ENCODE measurements around the gene SLC29A1. TPM values are rescaled to one million over a fixed set of nuclear protein-coding genes. Genes with fewer than 3 reads are reported as not detected.

SLC29A1 gene
- total RNA-seq, 1 donor from 2014 or later, result 142 TPM

DNA sequence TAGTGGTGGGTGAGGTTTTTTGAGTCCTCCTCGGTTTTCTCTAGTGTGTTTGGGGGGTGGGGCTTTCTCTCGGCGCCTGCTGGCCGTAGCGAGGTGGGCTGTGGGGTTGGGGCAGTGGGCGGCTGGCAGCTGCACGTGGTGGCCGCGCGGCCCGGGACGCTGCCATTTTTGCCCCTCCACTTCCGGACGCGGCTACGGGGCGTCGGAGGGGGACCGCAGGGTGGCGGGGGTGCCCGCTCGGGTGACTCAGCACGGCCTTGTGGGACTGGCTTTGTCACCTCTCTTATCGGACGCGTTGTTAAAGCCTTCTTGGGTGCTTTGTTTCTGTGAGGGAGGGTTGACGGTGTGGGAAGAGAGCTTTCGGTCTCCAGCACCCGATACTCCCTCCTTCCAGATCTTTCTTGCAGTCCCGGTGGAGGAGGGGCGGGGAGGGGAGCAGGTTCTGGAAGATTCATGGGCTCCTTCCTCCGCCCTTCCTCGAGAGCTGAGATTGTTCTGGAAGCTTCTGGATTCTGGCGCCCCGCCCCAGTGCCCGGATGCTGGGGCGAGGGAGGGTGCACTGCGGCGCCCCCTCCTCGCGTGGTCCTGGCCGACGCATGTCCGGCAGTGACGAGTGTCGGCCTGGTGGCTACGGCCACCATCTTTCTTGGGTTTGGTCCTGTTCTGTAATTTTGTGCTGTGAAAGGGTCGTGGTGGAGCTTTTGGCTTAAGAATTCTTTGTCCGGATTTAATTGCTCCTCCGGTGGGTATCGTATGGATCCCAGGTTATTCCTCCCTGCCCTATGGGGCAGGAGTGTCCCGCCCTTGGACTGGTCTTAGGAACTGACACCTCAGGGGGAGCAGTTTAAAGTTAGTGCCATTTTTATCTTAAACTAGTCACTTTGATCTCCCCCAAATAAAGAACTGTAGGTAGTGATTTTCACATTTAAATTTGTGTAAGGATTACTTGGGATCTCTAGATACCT lies 24.2 kb downstream of the SLC29A1 start:
- Mint-ChIP-seq H3K4me1 (ENCODE audit: unreplicated experiment) (peaks cover 35% of the 10 kb centered on the region), H3K9me3 (ENCODE audit: unreplicated experiment) (no peaks in the 10 kb centered on the region)

DNA sequence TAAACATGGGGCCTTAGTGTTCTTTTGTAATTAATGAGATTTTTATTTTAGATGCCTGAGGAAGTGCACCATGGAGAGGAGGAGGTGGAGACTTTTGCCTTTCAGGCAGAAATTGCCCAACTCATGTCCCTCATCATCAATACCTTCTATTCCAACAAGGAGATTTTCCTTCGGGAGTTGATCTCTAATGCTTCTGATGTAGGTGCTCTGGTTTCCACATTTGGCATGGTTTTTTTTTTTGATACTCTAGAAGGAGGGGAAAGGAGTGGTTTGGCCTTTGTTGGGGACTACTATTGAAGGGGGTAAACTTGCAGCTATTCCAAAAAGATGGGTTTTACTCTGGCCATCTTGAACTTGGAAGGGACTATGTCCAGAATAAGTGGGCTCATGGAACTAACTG lies 25.2 kb downstream of the SLC29A1 start:
- TF ChIP-seq CTCF (IDR thresholded peaks at IDR 0.05; ENCODE audit: unreplicated experiment), result no peak
- no peak for DNase-seq (ENCODE audit: low spot score)
- Mint-ChIP-seq H3K27me3 (ENCODE audit: unreplicated experiment) (peaks cover 12% of the 10 kb centered on the region), H3K4me1 (ENCODE audit: unreplicated experiment) (peaks cover 38% of the 10 kb centered on the region), H3K27ac (ENCODE audit: unreplicated experiment) (peak overlapping the region; percentile 65), H3K4me3 (ENCODE audit: unreplicated experiment) (peak overlapping the region; percentile 99), H3K9me3 (ENCODE audit: unreplicated experiment) (no peaks in the 10 kb centered on the region), H3K36me3 (ENCODE audit: low read depth, unreplicated experiment) (peaks cover 60% of the 10 kb centered on the region)

More for the DNA sequence above, 24.2 kb downstream of the SLC29A1 start:
- H3K27me3 Mint-ChIP-seq (ENCODE audit: unreplicated experiment), result peaks cover 12% of the 10 kb centered on the region
- peak overlapping the region; percentile 99 for H3K4me3 Mint-ChIP-seq (ENCODE audit: unreplicated experiment)
- DNase-seq (ENCODE audit: low spot score), result peak; percentile 74
- no peak for TF ChIP-seq CTCF (IDR thresholded peaks at IDR 0.05; ENCODE audit: unreplicated experiment)
- peak overlapping the region; percentile 98 for H3K27ac Mint-ChIP-seq (ENCODE audit: unreplicated experiment)
- peaks cover 50% of the 10 kb centered on the region for H3K36me3 Mint-ChIP-seq (ENCODE audit: low read depth, unreplicated experiment)

DNA sequence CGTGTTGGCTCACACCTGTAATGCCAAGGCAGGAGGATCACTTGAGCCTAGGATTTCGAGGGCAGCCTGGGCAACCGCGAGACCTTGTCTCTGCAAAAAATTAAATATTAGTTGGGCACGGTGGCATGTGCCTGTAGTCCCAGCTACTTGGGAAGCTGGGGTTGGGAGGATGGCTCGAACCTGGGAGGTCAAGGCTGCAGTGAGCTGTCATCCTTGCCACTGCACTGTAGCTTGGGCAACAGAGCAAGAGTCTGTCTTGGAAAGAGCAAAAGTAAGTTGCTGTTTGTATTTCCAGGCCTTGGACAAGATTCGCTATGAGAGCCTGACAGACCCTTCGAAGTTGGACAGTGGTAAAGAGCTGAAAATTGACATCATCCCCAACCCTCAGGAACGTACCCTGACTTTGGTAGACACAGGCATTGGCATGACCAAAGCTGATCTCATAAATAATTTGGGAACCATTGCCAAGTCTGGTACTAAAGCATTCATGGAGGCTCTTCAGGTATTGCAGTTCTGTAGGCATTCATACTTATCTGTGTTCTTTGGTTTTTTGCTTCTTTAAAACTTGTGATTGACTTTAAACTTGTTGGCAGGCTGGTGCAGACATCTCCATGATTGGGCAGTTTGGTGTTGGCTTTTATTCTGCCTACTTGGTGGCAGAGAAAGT lies 25.8 kb downstream of the SLC29A1 start:
- peaks cover 38% of the 10 kb centered on the region for H3K4me1 Mint-ChIP-seq (ENCODE audit: unreplicated experiment)
- peaks cover 66% of the 10 kb centered on the region for H3K36me3 Mint-ChIP-seq (ENCODE audit: low read depth, unreplicated experiment)
- H3K9me3 Mint-ChIP-seq (ENCODE audit: unreplicated experiment), result no peaks in the 10 kb centered on the region
- TF ChIP-seq CTCF (IDR thresholded peaks at IDR 0.05; ENCODE audit: unreplicated experiment), result no peak
- peak overlapping the region; percentile 65 for H3K27ac Mint-ChIP-seq (ENCODE audit: unreplicated experiment)
- peaks cover 12% of the 10 kb centered on the region for H3K27me3 Mint-ChIP-seq (ENCODE audit: unreplicated experiment)
- H3K4me3 Mint-ChIP-seq (ENCODE audit: unreplicated experiment), result peak overlapping the region; percentile 99
- no peak for DNase-seq (ENCODE audit: low spot score)

DNA sequence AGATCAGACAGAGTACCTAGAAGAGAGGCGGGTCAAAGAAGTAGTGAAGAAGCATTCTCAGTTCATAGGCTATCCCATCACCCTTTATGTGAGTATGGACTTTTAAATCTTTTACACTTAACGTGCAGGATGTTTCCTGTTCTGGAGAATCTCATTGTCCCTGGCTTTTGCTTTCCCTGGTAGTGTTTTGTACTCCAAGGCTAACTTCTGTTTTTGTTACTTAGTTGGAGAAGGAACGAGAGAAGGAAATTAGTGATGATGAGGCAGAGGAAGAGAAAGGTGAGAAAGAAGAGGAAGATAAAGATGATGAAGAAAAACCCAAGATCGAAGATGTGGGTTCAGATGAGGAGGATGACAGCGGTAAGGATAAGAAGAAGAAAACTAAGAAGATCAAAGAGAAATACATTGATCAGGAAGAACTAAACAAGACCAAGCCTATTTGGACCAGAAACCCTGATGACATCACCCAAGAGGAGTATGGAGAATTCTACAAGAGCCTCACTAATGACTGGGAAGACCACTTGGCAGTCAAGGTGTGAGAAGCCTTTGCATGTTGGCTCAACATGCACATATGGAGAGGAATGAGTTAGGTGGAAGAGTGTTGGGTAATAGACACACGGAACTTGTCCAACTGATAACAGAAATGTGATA lies 26.8 kb downstream of the SLC29A1 start:
- H3K4me3 Mint-ChIP-seq (ENCODE audit: unreplicated experiment), result peak overlapping the region; percentile 73
- H3K4me1 Mint-ChIP-seq (ENCODE audit: unreplicated experiment), result peaks cover 43% of the 10 kb centered on the region
- H3K27me3 Mint-ChIP-seq (ENCODE audit: unreplicated experiment), result peaks cover 15% of the 10 kb centered on the region
- no peak for DNase-seq (ENCODE audit: low spot score)
- TF ChIP-seq CTCF (IDR thresholded peaks at IDR 0.05; ENCODE audit: unreplicated experiment), result no peak
- H3K9me3 Mint-ChIP-seq (ENCODE audit: unreplicated experiment), result no peaks in the 10 kb centered on the region
- peaks cover 73% of the 10 kb centered on the region for H3K36me3 Mint-ChIP-seq (ENCODE audit: low read depth, unreplicated experiment)
- H3K27ac Mint-ChIP-seq (ENCODE audit: unreplicated experiment), result peak overlapping the region; percentile 15
